Measurements from ENCODE around the gene SMPD4. TPM values are rescaled to one million over a fixed set of nuclear protein-coding genes. Genes with fewer than 3 reads are reported as not detected.
"Not testable (repeated sequence)": the region's sequence is repeated elsewhere in the genome, so short reads cannot be mapped to it uniquely, and the experiment has no call there.

Gene SMPD4
- polyA plus RNA-seq, 3 donors: 10.5 to 34.6 (median 14.2) TPM

DNA sequence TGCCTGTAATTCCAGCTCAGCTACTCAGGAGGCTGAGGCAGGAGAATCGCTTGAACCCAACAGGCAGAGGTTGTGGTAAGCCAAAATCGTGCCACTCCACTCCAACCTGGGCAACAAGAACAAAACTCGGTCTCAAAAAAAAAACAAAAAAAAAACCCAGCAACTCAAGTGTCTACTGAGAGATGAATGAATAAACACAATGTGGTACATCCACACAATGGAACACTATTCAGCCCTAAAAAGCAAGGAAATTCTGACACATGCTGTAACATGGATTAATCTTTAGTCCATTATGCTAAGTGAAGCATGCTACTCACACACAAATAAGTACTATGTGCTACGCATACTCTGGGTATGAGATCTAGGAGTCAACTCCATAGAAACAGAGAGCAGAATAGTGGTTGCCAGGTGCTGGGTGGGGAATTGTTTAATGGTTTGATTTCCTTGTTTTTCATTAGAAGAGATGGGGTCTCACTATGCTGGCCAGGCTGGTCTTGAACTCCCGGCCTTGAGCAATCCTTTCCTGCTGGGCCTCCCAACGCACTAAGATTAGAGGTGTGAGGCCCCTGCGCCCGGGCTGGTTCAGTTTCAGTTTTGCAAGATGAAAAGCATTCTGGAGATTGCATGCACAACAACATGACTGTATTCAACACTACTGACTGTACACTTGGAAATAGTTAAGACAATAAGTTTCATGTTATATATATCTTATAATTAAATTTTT lies 15.9 kb downstream of the SMPD4 start:
- Mint-ChIP-seq H3K27ac (no peak overlapping the region), H3K27me3 (ENCODE audit: low read depth in 3 of 3) (peaks cover 0 to 1% (median 0%) of the 10 kb centered on the region in 3 donors), H3K9me3 (peaks cover 0 to 2% (median 0%) of the 10 kb centered on the region in 7 donors), H3K4me1 (no peaks in the 10 kb centered on the region), H3K4me3 (no peak overlapping the region), H3K36me3 (peaks cover 67 to 93% of the 10 kb centered on the region in 2 donors)
- H3K9me3 ChIP-seq (replicated peaks in 1 of 2; ENCODE audit: control insufficient read depth in 1 of 2, insufficient read depth in 1 of 2, low read length in 2 of 2): no peaks in the 10 kb centered on the region
- H3K36me3 ChIP-seq (replicated peaks in 1 of 2; ENCODE audit: control insufficient read depth in 1 of 2, insufficient read depth in 2 of 2, low read length in 2 of 2): peaks cover 59 to 77% of the 10 kb centered on the region in 2 donors
- no peak overlapping the region for H3K9ac ChIP-seq (ENCODE audit: insufficient read depth, low read length, poor library complexity, severe bottlenecking)
- WGBS (ENCODE audit: insufficient coverage): 100% methylated on average over 1 of the region's 8 CpGs
- intact Hi-C loops (cut with micrococcal nuclease): no loop called here
- H3K4me2 ChIP-seq (replicated peaks; ENCODE audit: extremely low read depth, low read length, poor library complexity, severe bottlenecking): no peak overlapping the region
- H2AFZ ChIP-seq (ENCODE audit: insufficient read depth, low read depth, low read length, poor library complexity, severe bottlenecking): no peak overlapping the region
- no peak overlapping the region for H3K27ac ChIP-seq (ENCODE audit: low read depth in 1 of 2, low read length in 2 of 2)
- DNase-seq: no peak
- H3K27me3 ChIP-seq (ENCODE audit: control insufficient read depth in 2 of 2, insufficient read depth in 2 of 2, low read length in 2 of 2): no peaks in the 10 kb centered on the region
- no peaks in the 10 kb centered on the region for H3K79me2 ChIP-seq (ENCODE audit: insufficient read depth, low read length)
- TF ChIP-seq, protein P1, sequence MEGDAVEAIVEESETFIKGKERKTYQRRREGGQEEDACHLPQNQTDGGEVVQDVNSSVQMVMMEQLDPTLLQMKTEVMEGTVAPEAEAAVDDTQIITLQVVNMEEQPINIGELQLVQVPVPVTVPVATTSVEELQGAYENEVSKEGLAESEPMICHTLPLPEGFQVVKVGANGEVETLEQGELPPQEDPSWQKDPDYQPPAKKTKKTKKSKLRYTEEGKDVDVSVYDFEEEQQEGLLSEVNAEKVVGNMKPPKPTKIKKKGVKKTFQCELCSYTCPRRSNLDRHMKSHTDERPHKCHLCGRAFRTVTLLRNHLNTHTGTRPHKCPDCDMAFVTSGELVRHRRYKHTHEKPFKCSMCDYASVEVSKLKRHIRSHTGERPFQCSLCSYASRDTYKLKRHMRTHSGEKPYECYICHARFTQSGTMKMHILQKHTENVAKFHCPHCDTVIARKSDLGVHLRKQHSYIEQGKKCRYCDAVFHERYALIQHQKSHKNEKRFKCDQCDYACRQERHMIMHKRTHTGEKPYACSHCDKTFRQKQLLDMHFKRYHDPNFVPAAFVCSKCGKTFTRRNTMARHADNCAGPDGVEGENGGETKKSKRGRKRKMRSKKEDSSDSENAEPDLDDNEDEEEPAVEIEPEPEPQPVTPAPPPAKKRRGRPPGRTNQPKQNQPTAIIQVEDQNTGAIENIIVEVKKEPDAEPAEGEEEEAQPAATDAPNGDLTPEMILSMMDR (IDR thresholded peaks at IDR 0.05): no peak
- H3K4me3 ChIP-seq (replicated peaks in 1 of 3; ENCODE audit: low read depth in 2 of 3, low read length in 3 of 3): no peak overlapping the region
- H4K20me1 ChIP-seq (ENCODE audit: insufficient read depth, low read length): no peaks in the 10 kb centered on the region
- H3K4me1 ChIP-seq (ENCODE audit: control insufficient read depth in 1 of 2, insufficient read depth in 2 of 2, low read length in 2 of 2): no peaks in the 10 kb centered on the region

DNA sequence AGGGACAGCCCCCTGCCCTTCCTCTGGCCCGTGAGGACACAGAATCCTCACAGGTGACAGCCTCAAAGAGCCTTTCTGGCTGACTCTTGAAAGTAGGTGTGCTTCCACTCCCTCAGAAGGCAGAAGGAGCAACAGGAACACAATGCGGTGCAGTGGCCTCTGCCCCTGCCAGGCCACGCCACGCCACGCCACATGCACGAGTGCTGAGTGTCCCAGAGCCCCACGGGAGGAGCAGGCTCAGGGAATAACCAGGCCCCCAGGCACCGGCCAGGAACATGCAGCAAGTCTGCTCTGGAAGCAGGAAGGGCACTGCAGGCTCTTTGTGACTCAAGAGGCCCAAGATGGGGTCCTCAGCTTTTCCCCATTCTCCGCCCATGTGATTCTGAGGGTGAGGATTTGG lies 18.4 kb downstream of the SMPD4 start:
- H3K36me3 ChIP-seq (replicated peaks in 1 of 2; ENCODE audit: control insufficient read depth in 1 of 2, insufficient read depth in 2 of 2, low read length in 2 of 2): peaks cover 61 to 73% of the 10 kb centered on the region in 2 donors
- H3K79me2 ChIP-seq (ENCODE audit: insufficient read depth, low read length): no peaks in the 10 kb centered on the region
- no peak overlapping the region for H3K27ac ChIP-seq (ENCODE audit: low read depth in 1 of 2, low read length in 2 of 2)
- Mint-ChIP-seq H3K27me3 (ENCODE audit: low read depth in 3 of 3) (no peaks in the 10 kb centered on the region), H3K27ac (no peak overlapping the region), H3K9me3 (peaks cover 0 to 2% (median 0%) of the 10 kb centered on the region in 7 donors), H3K4me3 (no peak overlapping the region), H3K36me3 (peaks cover 63 to 91% of the 10 kb centered on the region in 2 donors), H3K4me1 (peaks cover 6% of the 10 kb centered on the region)
- intact Hi-C loops (cut with micrococcal nuclease): no loop called here
- 98% methylated on average over 8 of the region's 9 CpGs for WGBS (ENCODE audit: insufficient coverage)
- no peak overlapping the region for H3K9ac ChIP-seq (ENCODE audit: insufficient read depth, low read length, poor library complexity, severe bottlenecking)
- no peaks in the 10 kb centered on the region for H4K20me1 ChIP-seq (ENCODE audit: insufficient read depth, low read length)
- no peak overlapping the region for H3K4me2 ChIP-seq (replicated peaks; ENCODE audit: extremely low read depth, low read length, poor library complexity, severe bottlenecking)
- no peak overlapping the region for H2AFZ ChIP-seq (ENCODE audit: insufficient read depth, low read depth, low read length, poor library complexity, severe bottlenecking)
- no peaks in the 10 kb centered on the region for H3K9me3 ChIP-seq (replicated peaks in 1 of 2; ENCODE audit: control insufficient read depth in 1 of 2, insufficient read depth in 1 of 2, low read length in 2 of 2)
- H3K4me1 ChIP-seq (ENCODE audit: control insufficient read depth in 1 of 2, insufficient read depth in 2 of 2, low read length in 2 of 2): no peaks in the 10 kb centered on the region
- H3K27me3 ChIP-seq (ENCODE audit: control insufficient read depth in 2 of 2, insufficient read depth in 2 of 2, low read length in 2 of 2): no peaks in the 10 kb centered on the region
- no peak for DNase-seq
- no peak overlapping the region for H3K4me3 ChIP-seq (replicated peaks in 1 of 3; ENCODE audit: low read depth in 2 of 3, low read length in 3 of 3)
- TF ChIP-seq, protein P1 (IDR thresholded peaks at IDR 0.05): no peak

DNA sequence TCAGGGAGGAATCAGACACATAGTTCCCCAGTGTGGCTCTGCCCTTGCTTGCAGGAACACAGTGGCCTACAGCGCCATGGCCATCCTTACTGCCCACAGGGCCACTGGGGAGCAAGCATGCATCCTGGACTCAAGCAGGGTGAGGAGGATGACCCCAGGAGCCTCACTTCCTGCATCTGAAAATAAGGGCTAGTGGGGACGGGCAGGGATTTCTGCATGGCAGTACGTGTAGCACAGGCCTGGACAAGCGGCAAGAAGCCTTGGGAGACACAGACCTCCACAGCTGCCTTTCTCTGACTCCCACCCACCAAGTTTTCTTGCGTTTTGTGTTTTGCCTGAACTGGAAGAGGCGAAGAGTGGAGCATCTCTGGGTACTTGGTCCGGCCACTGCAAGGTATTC lies 18.9 kb downstream of the SMPD4 start:
- intact Hi-C loops (cut with micrococcal nuclease): not testable (repeated sequence)

More for the DNA sequence above, 18.9 kb downstream of the SMPD4 start:
- H3K4me3 ChIP-seq (replicated peaks in 1 of 3; ENCODE audit: low read depth in 2 of 3, low read length in 3 of 3); H3K4me1 Mint-ChIP-seq; H3K27me3 ChIP-seq (ENCODE audit: control insufficient read depth in 2 of 2, insufficient read depth in 2 of 2, low read length in 2 of 2); H3K4me2 ChIP-seq (replicated peaks; ENCODE audit: extremely low read depth, low read length, poor library complexity, severe bottlenecking); H3K9me3 ChIP-seq (replicated peaks in 1 of 2; ENCODE audit: control insufficient read depth in 1 of 2, insufficient read depth in 1 of 2, low read length in 2 of 2); H3K79me2 ChIP-seq (ENCODE audit: insufficient read depth, low read length); H3K4me3 Mint-ChIP-seq; H2AFZ ChIP-seq (ENCODE audit: insufficient read depth, low read depth, low read length, poor library complexity, severe bottlenecking); H3K27ac Mint-ChIP-seq; H3K27ac ChIP-seq (ENCODE audit: low read depth in 1 of 2, low read length in 2 of 2); H3K27me3 Mint-ChIP-seq (ENCODE audit: low read depth in 3 of 3); H3K9me3 Mint-ChIP-seq; H3K9ac ChIP-seq (ENCODE audit: insufficient read depth, low read length, poor library complexity, severe bottlenecking); DNase-seq; H3K4me1 ChIP-seq (ENCODE audit: control insufficient read depth in 1 of 2, insufficient read depth in 2 of 2, low read length in 2 of 2); H4K20me1 ChIP-seq (ENCODE audit: insufficient read depth, low read length): not testable (repeated sequence)
- H3K36me3 ChIP-seq (replicated peaks in 1 of 2; ENCODE audit: control insufficient read depth in 1 of 2, insufficient read depth in 2 of 2, low read length in 2 of 2): peaks cover 62 to 69% of the 10 kb centered on the region in 2 donors
- 100% methylated on average over 2 of the region's 7 CpGs for WGBS (ENCODE audit: insufficient coverage)
- peaks cover 58 to 92% of the 10 kb centered on the region in 2 donors for H3K36me3 Mint-ChIP-seq

All from CD14-positive monocyte (primary cell).